K562 (cell line): ENCODE results near the gene AP1M1. TPM values are rescaled to one million over a fixed set of nuclear protein-coding genes. Genes with fewer than 3 reads are reported as not detected.

Experiments
- BACH1 ChIP-seq: fragments of 200-800 bp; sonication (Bioruptor generic); IDR thresholded peaks from 2 replicates; pipeline ENCODE4 v1.6.1; 2016; ENCODE audit warnings: missing genetic modification characterization, missing compliant biosample characterization
- BCLAF1 ChIP-seq, 2 experiments: fragments of 450-650 bp in 1 of 2; IDR thresholded peaks; 2 replicates each; pipeline ENCODE4 v1.6.1; 2011 to 2017; ENCODE audit warnings: low read depth in 2 of 2, antibody characterized with exemption in 1 of 2, borderline replicate concordance in 1 of 2, low read length in 1 of 2, mild to moderate bottlenecking in 1 of 2, mixed read lengths in 1 of 2; ENCODE audit not compliant: control insufficient read depth in 1 of 2
- OTX1 ChIP-seq: fragments of 450-650 bp; formaldehyde crosslinking; IDR thresholded peaks from 2 replicates; pipeline ENCODE4 v1.4.0; 2022; ENCODE audit warnings: mild to moderate bottlenecking
- SP1 ChIP-seq: sonication (generic); formaldehyde crosslinking; IDR thresholded peaks from 2 replicates; pipeline ENCODE4 v1.8.1; 2022; ENCODE audit warnings: mild to moderate bottlenecking, missing genetic modification reagents
- ZNF740 ChIP-seq, 3 experiments: fragments of 200-800 bp in 1 of 3; sonication (Bioruptor generic) in 1 of 3; sonication (generic) in 1 of 3; formaldehyde crosslinking in 1 of 3; IDR thresholded peaks; 2 replicates each; pipeline versions ENCODE4 v1.6.1 to v1.8.0; 2016 to 2022; ENCODE audit warnings: mild to moderate bottlenecking in 2 of 3, missing compliant biosample characterization in 2 of 3, missing genetic modification characterization in 2 of 3, missing genetic modification reagents in 1 of 3
- polyA plus RNA-seq, 8 experiments: library from polyadenylated mRNA; depleted of rRNA in 4 of 8; stranded (reverse) in 5 of 8; unstranded in 3 of 8; fragments of >200 nt; fragmentation: Nextera tagmentation in 2 of 8; fragmentation: Illumina TruSeq in 1 of 8; extraction: Ambion mirVana in 2 of 8; extraction: Trizol in 1 of 8; gene quantifications; 2 replicates each; pipeline versions ENCODE4 v1.2.1 to v1.2.3, GENCODE V29; 2011 to 2014; ENCODE audit warnings: inconsistent platforms in 1 of 8, missing spikeins in 1 of 8
- total RNA-seq, 7 experiments: library from RNA; depleted of rRNA in 6 of 7; stranded (reverse); fragments of >200 nt in 6 of 7; fragmentation: Illumina TruSeq in 2 of 7; extraction: Trizol in 2 of 7; gene quantifications; 2 replicates each; pipeline versions ENCODE4 v1.2.1 to v1.2.3, GENCODE V29; 2011 to 2021; ENCODE audit warnings: low replicate concordance in 1 of 7

Gene AP1M1
- total and polyA plus RNA-seq, 9 of the 15 experiments (the other 6 are each of a cell fraction or from before 2014, with no cell fraction given) = 0.87 to 56.2 (median 29.1) TPM

- TF ChIP-seq BCLAF1 (IDR thresholded peaks at IDR 0.05; ENCODE audit: borderline replicate concordance in 1 of 2, control insufficient read depth in 1 of 2, low read depth in 2 of 2, low read length in 1 of 2) (no peak), OTX1 (no peak), BACH1 (tag) (no peak), SP1 (CRISPR knock-in tag) (no peak), ZNF740 (CRISPR knock-in tag; IDR thresholded peaks at IDR 0.05) (no peak), ZNF740 (tag; IDR thresholded peaks at IDR 0.05) (no peak)
These were observed 93.0 kb downstream of the AP1M1 start (continued) for GRCh38 chr19:16290692-16291091.
